ENCODE results near the gene PERCC1. TPM values are rescaled to one million over a fixed set of nuclear protein-coding genes. Genes with fewer than 3 reads are reported as not detected.

Gene PERCC1
- total RNA-seq, 1 donor from 2014 or later: not detected

- no peaks in the 10 kb centered on the region for H3K79me2 ChIP-seq (ENCODE audit: low read depth)
- no peaks in the 10 kb centered on the region for H3K9me3 Mint-ChIP-seq
- H3K4me3 Mint-ChIP-seq: no peak overlapping the region
- H3K27ac ChIP-seq: no peak overlapping the region
- H3K4me3 ChIP-seq: no peak overlapping the region
- TF ChIP-seq EZH2 (IDR thresholded peaks at IDR 0.05) (no peak), EZH2phosphoT487 (IDR thresholded peaks at IDR 0.05) (no peak)
- TF ChIP-seq, protein P1, sequence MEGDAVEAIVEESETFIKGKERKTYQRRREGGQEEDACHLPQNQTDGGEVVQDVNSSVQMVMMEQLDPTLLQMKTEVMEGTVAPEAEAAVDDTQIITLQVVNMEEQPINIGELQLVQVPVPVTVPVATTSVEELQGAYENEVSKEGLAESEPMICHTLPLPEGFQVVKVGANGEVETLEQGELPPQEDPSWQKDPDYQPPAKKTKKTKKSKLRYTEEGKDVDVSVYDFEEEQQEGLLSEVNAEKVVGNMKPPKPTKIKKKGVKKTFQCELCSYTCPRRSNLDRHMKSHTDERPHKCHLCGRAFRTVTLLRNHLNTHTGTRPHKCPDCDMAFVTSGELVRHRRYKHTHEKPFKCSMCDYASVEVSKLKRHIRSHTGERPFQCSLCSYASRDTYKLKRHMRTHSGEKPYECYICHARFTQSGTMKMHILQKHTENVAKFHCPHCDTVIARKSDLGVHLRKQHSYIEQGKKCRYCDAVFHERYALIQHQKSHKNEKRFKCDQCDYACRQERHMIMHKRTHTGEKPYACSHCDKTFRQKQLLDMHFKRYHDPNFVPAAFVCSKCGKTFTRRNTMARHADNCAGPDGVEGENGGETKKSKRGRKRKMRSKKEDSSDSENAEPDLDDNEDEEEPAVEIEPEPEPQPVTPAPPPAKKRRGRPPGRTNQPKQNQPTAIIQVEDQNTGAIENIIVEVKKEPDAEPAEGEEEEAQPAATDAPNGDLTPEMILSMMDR (IDR thresholded peaks at IDR 0.05): no peak
- H3K9me3 ChIP-seq (ENCODE audit: low read depth): no peaks in the 10 kb centered on the region
- no peak overlapping the region for H3K27ac Mint-ChIP-seq
- no peaks in the 10 kb centered on the region for H3K27me3 ChIP-seq
- DNase-seq (ENCODE audit: low spot score): no peak
- no peaks in the 10 kb centered on the region for H3F3A ChIP-seq (ENCODE audit: low read depth)
- H3K9ac ChIP-seq: no peak overlapping the region
- no peak overlapping the region for H2AFZ ChIP-seq (replicated peaks)
- no peaks in the 10 kb centered on the region for H3K36me3 ChIP-seq
- H3K27me3 Mint-ChIP-seq (ENCODE audit: insufficient read depth, low read depth): peaks cover 3% of the 10 kb centered on the region
- H4K20me1 ChIP-seq (ENCODE audit: low read depth): no peaks in the 10 kb centered on the region
- H3K4me2 ChIP-seq: no peak overlapping the region
- H3K4me1 ChIP-seq: no peaks in the 10 kb centered on the region
- no peaks in the 10 kb centered on the region for H3K4me1 Mint-ChIP-seq
- H3K36me3 Mint-ChIP-seq: peaks cover 2% of the 10 kb centered on the region
Measured at GRCh38 chr16:1459967-1460366, 29.1 kb downstream of the PERCC1 start.

- no peaks in the 10 kb centered on the region for H3K9me3 ChIP-seq (ENCODE audit: low read depth)
- Mint-ChIP-seq H3K4me1 (no peaks in the 10 kb centered on the region), H3K36me3 (peaks cover 2% of the 10 kb centered on the region), H3K4me3 (no peak overlapping the region), H3K27ac (no peak overlapping the region), H3K9me3 (no peaks in the 10 kb centered on the region), H3K27me3 (ENCODE audit: insufficient read depth, low read depth) (peaks cover 5% of the 10 kb centered on the region)
- no peaks in the 10 kb centered on the region for H3K79me2 ChIP-seq (ENCODE audit: low read depth)
- H4K20me1 ChIP-seq (ENCODE audit: low read depth): no peaks in the 10 kb centered on the region
- no peak overlapping the region for H3K4me3 ChIP-seq
- H3K27me3 ChIP-seq: no peaks in the 10 kb centered on the region
- no peak overlapping the region for H3K9ac ChIP-seq
- H2AFZ ChIP-seq (replicated peaks): no peak overlapping the region
- TF ChIP-seq, protein P1 (IDR thresholded peaks at IDR 0.05): no peak
- TF ChIP-seq EZH2phosphoT487 (IDR thresholded peaks at IDR 0.05): no peak
- TF ChIP-seq EZH2 (IDR thresholded peaks at IDR 0.05): no peak
- H3K4me1 ChIP-seq: no peaks in the 10 kb centered on the region
- no peak overlapping the region for H3K4me2 ChIP-seq
- H3K27ac ChIP-seq: no peak overlapping the region
- DNase-seq (ENCODE audit: low spot score): no peak
- no peaks in the 10 kb centered on the region for H3F3A ChIP-seq (ENCODE audit: low read depth)
- H3K36me3 ChIP-seq: no peaks in the 10 kb centered on the region
Measured at GRCh38 chr16:1460602-1461138, 29.8 kb downstream of the PERCC1 start.

- H3K36me3 ChIP-seq: no peaks in the 10 kb centered on the region
- H3K27me3 ChIP-seq: no peaks in the 10 kb centered on the region
- no peak for DNase-seq (ENCODE audit: low spot score)
- Mint-ChIP-seq H3K9me3 (no peaks in the 10 kb centered on the region), H3K4me1 (no peaks in the 10 kb centered on the region), H3K36me3 (peaks cover 2% of the 10 kb centered on the region), H3K27me3 (ENCODE audit: insufficient read depth, low read depth) (peaks cover 5% of the 10 kb centered on the region), H3K4me3 (no peak overlapping the region), H3K27ac (no peak overlapping the region)
- no peaks in the 10 kb centered on the region for H4K20me1 ChIP-seq (ENCODE audit: low read depth)
- H3K4me1 ChIP-seq: no peaks in the 10 kb centered on the region
- H3F3A ChIP-seq (ENCODE audit: low read depth): no peaks in the 10 kb centered on the region
- no peak for TF ChIP-seq EZH2 (IDR thresholded peaks at IDR 0.05)
- TF ChIP-seq, protein P1 (IDR thresholded peaks at IDR 0.05): no peak
- no peak for TF ChIP-seq EZH2phosphoT487 (IDR thresholded peaks at IDR 0.05)
- no peak overlapping the region for H3K4me2 ChIP-seq
- no peak overlapping the region for H3K27ac ChIP-seq
- no peak overlapping the region for H3K9ac ChIP-seq
- H3K4me3 ChIP-seq: no peak overlapping the region
- no peak overlapping the region for H2AFZ ChIP-seq (replicated peaks)
- H3K9me3 ChIP-seq (ENCODE audit: low read depth): no peaks in the 10 kb centered on the region
- H3K79me2 ChIP-seq (ENCODE audit: low read depth): no peaks in the 10 kb centered on the region
Measured at GRCh38 chr16:1461146-1461545, 30.3 kb downstream of the PERCC1 start.
